ENCODE data around the gene PPP4C.

DNA sequence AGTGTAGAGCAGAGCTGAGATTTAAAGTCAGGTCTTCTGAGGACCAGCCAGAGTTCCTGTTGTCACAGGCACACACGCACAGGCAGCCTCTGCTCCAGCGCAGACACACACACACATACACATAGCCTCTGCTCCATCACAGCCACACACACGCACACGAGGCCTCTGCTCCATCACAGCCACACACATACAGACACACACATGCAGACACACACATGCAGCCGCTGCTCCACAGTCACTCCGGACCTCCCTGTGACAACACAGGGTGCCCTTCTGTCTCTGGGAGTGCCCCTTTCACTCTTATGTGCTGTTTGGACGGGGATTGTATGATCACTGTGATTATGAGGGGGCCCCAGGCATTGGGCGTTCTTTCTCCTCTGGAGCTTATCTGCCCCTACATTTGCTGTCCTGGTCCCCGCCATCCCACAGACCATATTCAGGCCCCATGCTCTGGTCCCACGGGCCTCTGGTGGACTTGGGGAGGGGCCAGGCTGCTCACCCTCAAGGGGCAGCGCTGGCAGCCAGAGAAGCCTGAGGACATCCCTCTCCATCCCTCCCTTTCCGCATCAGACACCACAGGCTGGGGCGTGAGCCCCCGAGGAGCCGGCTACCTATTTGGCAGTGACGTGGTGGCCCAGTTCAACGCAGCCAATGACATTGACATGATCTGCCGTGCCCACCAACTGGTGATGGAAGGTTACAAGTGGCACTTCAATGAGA is 8.5 kb downstream of the PPP4C start:
- TF ChIP-seq POLR2AphosphoS5 (IDR thresholded peaks at IDR 0.05; ENCODE audit: borderline replicate concordance, low read depth, low read length), result no peak
- TF ChIP-seq EZH2 (IDR thresholded peaks at IDR 0.05), result no peak
